K562 (cell line): Measurements from ENCODE around the gene TUBB6. TPM values are rescaled to one million over a fixed set of nuclear protein-coding genes. Genes with fewer than 3 reads are reported as not detected.

Experiments used
- ATAC-seq: fragments of 200-7000 bp; cut with Tn5 transposase; 3 replicates; pipeline ENCODE4 v1.9.1; 2020; ENCODE audit warnings: moderate library complexity
- BruUV-seq: library from RNA; stranded (reverse); fragments of 400-500 nt; replicated peaks from 2 replicates; lab custom pipeline; 2021; lab: Mats Ljungman, UMichigan
- CTCF ChIA-PET: fragments of 300-600 bp; formaldehyde crosslinking; extraction: SDS; loops from one replicate; lab custom pipeline; 2021; ENCODE audit warnings: low intra/inter-chr PET ratio; lab: Yijun Ruan, JAX
- POLR2A ChIA-PET: fragments of 300-600, 350-650 bp; sonication (Branson Sonifier 250); formaldehyde crosslinking; extraction: SDS; loops from one replicate; lab custom pipeline; 2021; ENCODE audit warnings: antibody characterized with exemption, inconsistent platforms; lab: Yijun Ruan, JAX
- DNase-seq, 4 experiments: peaks; one replicate each; pipeline versions ENCODE4 v3.0.0 to v3.0.0-alpha.2; 2011 to 2018; ENCODE audit warnings: low spot score in 3 of 4, mixed read lengths in 3 of 4; ENCODE audit errors: extremely low read depth in 1 of 4
- FAIRE-seq: peaks from 2 replicates; lab custom pipeline; 2011; peaks lifted over from hg19 to GRCh38; lab: Jason Lieb, UNC
- H2AFZ ChIP-seq: 2 replicates; pipeline ENCODE4 v1.6.0; 2011; ENCODE audit warnings: low read depth, low read length, control low read depth, inconsistent platforms
- H3K27ac ChIP-seq: fragments of 200-600 bp; 3 replicates; pipeline ENCODE4 v1.8.0; 2011; ENCODE audit warnings: low read depth, mild to moderate bottlenecking, control low read depth, inconsistent platforms, low read length, moderate library complexity, mixed read lengths; ENCODE audit errors: extremely low read depth
- H3K27me3 ChIP-seq, 2 experiments: fragments of 300-600 bp in 1 of 2; 2 replicates in 1 of 2; 3 replicates in 1 of 2; pipeline versions ENCODE4 v1.6.0 to v1.8.0; 2011; ENCODE audit warnings: inconsistent platforms in 2 of 2, low read length in 2 of 2, mild to moderate bottlenecking in 1 of 2, mixed read lengths in 1 of 2, moderate library complexity in 1 of 2; ENCODE audit not compliant: control insufficient read depth in 2 of 2, insufficient read depth in 2 of 2
- H3K36me3 ChIP-seq: fragments of 300-600 bp; 3 replicates; pipeline ENCODE4 v1.8.0; 2011; ENCODE audit warnings: mild to moderate bottlenecking, low read length, inconsistent platforms; ENCODE audit not compliant: control insufficient read depth, insufficient read depth
- H3K4me1 ChIP-seq, 2 experiments: fragments of 200-600 bp in 1 of 2; replicated peaks in 1 of 2; 2 replicates in 1 of 2; 3 replicates in 1 of 2; pipeline versions ENCODE4 v1.5.1 to v1.8.0; 2011; ENCODE audit warnings: inconsistent platforms in 2 of 2, low read length in 2 of 2, mild to moderate bottlenecking in 1 of 2, mixed read lengths in 1 of 2, moderate library complexity in 1 of 2; ENCODE audit not compliant: control insufficient read depth in 2 of 2, insufficient read depth in 2 of 2
- H3K4me2 ChIP-seq: 2 replicates; pipeline ENCODE4 v1.6.1; 2011; ENCODE audit warnings: low read length, control low read depth, inconsistent platforms, mixed read lengths; ENCODE audit not compliant: insufficient read depth
- H3K4me3 ChIP-seq: fragments of 200-600 bp; sonication (generic), shearing (Covaris generic); 2 replicates; pipeline ENCODE4 v1.5.1; 2016; ENCODE audit warnings: control low read depth, inconsistent platforms
- H3K79me2 ChIP-seq: fragments of 200-600 bp; 3 replicates; pipeline ENCODE4 v1.8.0; 2011; ENCODE audit warnings: low read length, inconsistent platforms; ENCODE audit not compliant: control insufficient read depth, insufficient read depth
- H3K9ac ChIP-seq, 2 experiments: 2 replicates each; pipeline versions ENCODE4 v1.6.0 to v1.6.1; 2011; ENCODE audit warnings: low read depth in 2 of 2, low read length in 2 of 2, control low read depth in 1 of 2, inconsistent platforms in 1 of 2, mild to moderate bottlenecking in 1 of 2, mixed read lengths in 1 of 2; ENCODE audit not compliant: insufficient read depth in 1 of 2
- H3K9me1 ChIP-seq: one replicate; pipeline ENCODE4 v1.6.0; 2011; ENCODE audit warnings: inconsistent platforms, mild to moderate bottlenecking, low read length, moderate library complexity; ENCODE audit not compliant: control insufficient read depth, insufficient read depth
- H3K9me3 ChIP-seq: replicated peaks from 2 replicates; pipeline ENCODE4 v1.5.1; 2011; ENCODE audit warnings: low read depth, low read length, inconsistent platforms; ENCODE audit not compliant: control insufficient read depth, insufficient read depth
- H4K20me1 ChIP-seq: replicated peaks from 2 replicates; pipeline ENCODE4 v1.6.1; 2011; ENCODE audit warnings: low read length, inconsistent platforms, mixed read lengths; ENCODE audit not compliant: control insufficient read depth, insufficient read depth
- ATF2 ChIP-seq: sonication (generic); formaldehyde crosslinking; IDR thresholded peaks from 2 replicates; pipeline ENCODE4 v1.8.1; 2022; ENCODE audit warnings: missing genetic modification reagents
- E2F5 ChIP-seq: sonication (generic); formaldehyde crosslinking; IDR thresholded peaks from 2 replicates; pipeline ENCODE4 v1.8.0; 2022; ENCODE audit warnings: mild to moderate bottlenecking, missing genetic modification reagents
- HNRNPLL ChIP-seq: fragments of 200-400 bp; formaldehyde crosslinking; IDR thresholded peaks from 2 replicates; pipeline ENCODE4 v1.6.1; 2017; ENCODE audit warnings: low read length, low read depth, mild to moderate bottlenecking; ENCODE audit not compliant: poor library complexity, severe bottlenecking
- KAT2B ChIP-seq: IDR thresholded peaks from one replicate; pipeline ENCODE4 v1.6.1; 2012; ENCODE audit warnings: low read depth, mild to moderate bottlenecking, control low read depth, inconsistent platforms, low read length, moderate library complexity
- PRMT5 ChIP-seq: sonication (generic); formaldehyde crosslinking; IDR thresholded peaks from 2 replicates; pipeline ENCODE4 v1.5.0; 2020; ENCODE audit warnings: missing genetic modification reagents
- SAFB ChIP-seq: fragments of 200-400 bp; formaldehyde crosslinking; IDR thresholded peaks from 2 replicates; pipeline ENCODE4 v1.6.1; 2017; ENCODE audit warnings: low read depth, low read length, borderline replicate concordance
- ZNF79 ChIP-seq: fragments of 250-450 bp; sonication (Bioruptor Pico); IDR thresholded peaks from 2 replicates; pipeline ENCODE4 v1.4.0; 2020; ENCODE audit warnings: low read depth, mild to moderate bottlenecking, moderate library complexity
- WGBS: fragments of 100-300 bp; shearing (Covaris generic); methylation state at CpG from one replicate; pipeline ENCODE4 v1.1.6; 2016; ENCODE audit warnings: low coverage, mixed read lengths; ENCODE audit not compliant: insufficient coverage; ENCODE audit errors: missing lambda C conversion rate; 5-methylcytosine and 5-hydroxymethylcytosine counted together
- in situ Hi-C: fragments of 300-500 bp; cut with MboI; formaldehyde crosslinking; loops from 4 replicates; pipeline ENCODE4 v1.15.0; 2018; ENCODE audit warnings: inconsistent platforms, mixed read lengths
- intact Hi-C: fragments of 100-400 bp; cut with micrococcal nuclease; formaldehyde crosslinking; loops from 2 replicates; pipeline ENCODE4 v1.14.2; 2022
- polyA plus RNA-seq, 8 experiments: library from polyadenylated mRNA; depleted of rRNA in 4 of 8; stranded (reverse) in 5 of 8; unstranded in 3 of 8; fragments of >200 nt; fragmentation: Nextera tagmentation in 2 of 8; fragmentation: Illumina TruSeq in 1 of 8; extraction: Ambion mirVana in 2 of 8; extraction: Trizol in 1 of 8; gene quantifications; 2 replicates each; pipeline versions ENCODE4 v1.2.1 to v1.2.3, GENCODE V29; 2011 to 2014; ENCODE audit warnings: inconsistent platforms in 1 of 8, missing spikeins in 1 of 8
- total RNA-seq, 7 experiments: library from RNA; depleted of rRNA in 6 of 7; stranded (reverse); fragments of >200 nt in 6 of 7; fragmentation: Illumina TruSeq in 2 of 7; extraction: Trizol in 2 of 7; gene quantifications; 2 replicates each; pipeline versions ENCODE4 v1.2.1 to v1.2.3, GENCODE V29; 2011 to 2021; ENCODE audit warnings: low replicate concordance in 1 of 7
- TF ChIP-seq, protein P1 (sequence below): fragments of 250-450 bp; sonication (Bioruptor Pico); IDR thresholded peaks from 2 replicates; pipeline ENCODE4 v1.9.0; 2021; ENCODE audit warnings: mild to moderate bottlenecking
- TF ChIP-seq, protein P2 (sequence below), 3 experiments: IDR thresholded peaks in 2 of 3; conservative IDR thresholded peaks in 1 of 3; 2 replicates each; pipeline ENCODE4 v1.5.1; 2011 to 2012; ENCODE audit warnings: low read length in 3 of 3, mild to moderate bottlenecking in 3 of 3, control low read depth in 2 of 3, improper control_type of control experiment in 1 of 3, inconsistent platforms in 1 of 3, low read depth in 1 of 3, mixed read lengths in 1 of 3, moderate library complexity in 1 of 3; ENCODE audit not compliant: insufficient read depth in 2 of 3

Gene TUBB6
- total and polyA plus RNA-seq, 9 of the 15 experiments (the other 6 are each of a cell fraction or from before 2014, with no cell fraction given) = 43.9 to 404 (median 81.1) TPM

GRCh38 chr18:12336171-12336613, 28.2 kb downstream of the TUBB6 start:
- no peaks in the 10 kb centered on the region; a peak in 1 of 5 replicates for H3K4me1 ChIP-seq
- H3K4me2 ChIP-seq = no peak overlapping the region
- DNase-seq (no peak), ATAC-seq (no peak), FAIRE-seq (no peak)
- H3K27ac ChIP-seq = no peak overlapping the region
- no peak overlapping the region for H3K4me3 ChIP-seq
- in situ Hi-C loops = no loop called here
- ChIA-PET POLR2A (interaction anchor here (0.6 to 0.8 kb wide), 2 partner anchors 16 to 21 kb away, joined by 3 read pairs; no protein-coding TSS in a partner anchor), CTCF (no interaction called here)
- no peak overlapping the region for H3K9ac ChIP-seq
- H3K9me1 ChIP-seq = no peaks in the 10 kb centered on the region
- no peak overlapping the region for H2AFZ ChIP-seq
- no peaks in the 10 kb centered on the region; the same call in 2 of the 3 replicates for H3K79me2 ChIP-seq
- no TSS peak for BruUV-seq
- H3K27me3 ChIP-seq = no peaks in the 10 kb centered on the region
- WGBS = 58% methylated on average over 2 of the region's 2 CpGs
- peaks cover 4% of the 10 kb centered on the region; the same call in 1 of the 2 replicates for H4K20me1 ChIP-seq
- peaks cover 69% of the 10 kb centered on the region for H3K36me3 ChIP-seq
- intact Hi-C loops = no loop called here
- no peak for TF ChIP-seq KAT2B
- no peak for TF ChIP-seq ATF2
- TF ChIP-seq, protein P1, sequence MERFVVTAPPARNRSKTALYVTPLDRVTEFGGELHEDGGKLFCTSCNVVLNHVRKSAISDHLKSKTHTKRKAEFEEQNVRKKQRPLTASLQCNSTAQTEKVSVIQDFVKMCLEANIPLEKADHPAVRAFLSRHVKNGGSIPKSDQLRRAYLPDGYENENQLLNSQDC = no peak
- TF ChIP-seq, protein P2, sequence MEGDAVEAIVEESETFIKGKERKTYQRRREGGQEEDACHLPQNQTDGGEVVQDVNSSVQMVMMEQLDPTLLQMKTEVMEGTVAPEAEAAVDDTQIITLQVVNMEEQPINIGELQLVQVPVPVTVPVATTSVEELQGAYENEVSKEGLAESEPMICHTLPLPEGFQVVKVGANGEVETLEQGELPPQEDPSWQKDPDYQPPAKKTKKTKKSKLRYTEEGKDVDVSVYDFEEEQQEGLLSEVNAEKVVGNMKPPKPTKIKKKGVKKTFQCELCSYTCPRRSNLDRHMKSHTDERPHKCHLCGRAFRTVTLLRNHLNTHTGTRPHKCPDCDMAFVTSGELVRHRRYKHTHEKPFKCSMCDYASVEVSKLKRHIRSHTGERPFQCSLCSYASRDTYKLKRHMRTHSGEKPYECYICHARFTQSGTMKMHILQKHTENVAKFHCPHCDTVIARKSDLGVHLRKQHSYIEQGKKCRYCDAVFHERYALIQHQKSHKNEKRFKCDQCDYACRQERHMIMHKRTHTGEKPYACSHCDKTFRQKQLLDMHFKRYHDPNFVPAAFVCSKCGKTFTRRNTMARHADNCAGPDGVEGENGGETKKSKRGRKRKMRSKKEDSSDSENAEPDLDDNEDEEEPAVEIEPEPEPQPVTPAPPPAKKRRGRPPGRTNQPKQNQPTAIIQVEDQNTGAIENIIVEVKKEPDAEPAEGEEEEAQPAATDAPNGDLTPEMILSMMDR (IDR thresholded peaks at IDR 0.05 in 2 of 3, conservative IDR thresholded peaks at IDR 0.05 in 1 of 3; ENCODE audit: insufficient read depth in 2 of 3, low read depth in 1 of 3, low read length in 3 of 3) = no peak
- TF ChIP-seq SAFB = no peak
- no peak for TF ChIP-seq ZNF79 (CRISPR knock-in tag)
- TF ChIP-seq PRMT5 (CRISPR knock-in tag) = no peak
- TF ChIP-seq HNRNPLL = no peak
- TF ChIP-seq E2F5 (CRISPR knock-in tag) = no peak
- no peaks in the 10 kb centered on the region for H3K9me3 ChIP-seq
